ENCODE data around the gene DHFR2. TPM values are rescaled to one million over a fixed set of nuclear protein-coding genes. Genes with fewer than 3 reads are reported as not detected.
"Not testable (repeated sequence)": the region's sequence is repeated elsewhere in the genome, so short reads cannot be mapped to it uniquely, and the experiment has no call there.

The DHFR2 gene
- 1 to 10 TPM; 4.5 to 7.1 TPM for total RNA-seq
- 1 to 10 TPM; 2.3 to 4.3 TPM for polyA plus RNA-seq
- long read RNA-seq, donor 1, full-length matches to known transcripts, result 2 of 3 reads
- long read RNA-seq, donor 1, partial matches to known transcripts, result 0 of 3 reads
- long read RNA-seq, donor 1, other reads (novel, unspliced or antisense), result 1 of 3 reads
- long read RNA-seq, donor 2, partial matches to known transcripts, result 0 of 3 reads
- long read RNA-seq, donor 2, other reads (novel, unspliced or antisense), result 1 of 3 reads

- H3K9me3 ChIP-seq (ENCODE audit: control insufficient read depth, low read length), result no peaks in the 10 kb centered on the region
- 0% methylated on average over 52 of the region's 52 CpGs for WGBS, 2 donors
- ATAC-seq (ENCODE audit: low FRiP score), result peak; percentile 97
- H3K36me3 ChIP-seq (ENCODE audit: control insufficient read depth in 1 of 2, insufficient read depth in 2 of 2, low read length in 1 of 2), result peaks cover 0 to 2% of the 10 kb centered on the region in 2 donors
- H3K27ac ChIP-seq (ENCODE audit: low read depth in 1 of 2, low read length in 2 of 2), result peak within 1 kb of the TSS; percentile 57 to 96
- H3K4me1 ChIP-seq (ENCODE audit: control insufficient read depth in 1 of 2, insufficient read depth in 2 of 2, low read length in 2 of 2), result peaks cover 0 to 3% of the 10 kb centered on the region in 2 donors
- intact Hi-C loops (cut with DNase I), result loop anchor here in 1 of 2 donors (5.0 to 10.0 kb wide), 2 partner anchors 80 to 148 kb away; partner anchors contain the start of gene ARL13B
- H3K4me3 ChIP-seq (ENCODE audit: low read length in 2 of 2), result peak within 1 kb of the TSS; percentile 60 to 92
- peak; percentile 96 to 97 for DNase-seq
- H3K27me3 ChIP-seq (ENCODE audit: control insufficient read depth in 1 of 2, insufficient read depth in 2 of 2, low read length in 1 of 2), result no peaks in the 10 kb centered on the region
Measured at GRCh38 chr3:94062513-94063404, at the start of gene DHFR2, which contains the start of gene NSUN3. TSS of gene DHFR2 (minus strand) at chr3:94062916. CDS start at chr3:94061511, 1,405 bp downstream. TSS of gene NSUN3 (plus strand) at chr3:94063061. CDS start at chr3:94063127, 66 bp downstream.

GRCh38 chr3:94110854-94111253, 48.1 kb upstream of the DHFR2 start:
- ATAC-seq (ENCODE audit: low FRiP score) (no peak), DNase-seq (no peak)
- no peaks in the 10 kb centered on the region for H3K9me3 ChIP-seq (ENCODE audit: control insufficient read depth, low read length)
- no peak overlapping the region for H3K4me3 ChIP-seq (ENCODE audit: low read length in 2 of 2)
- H3K27me3 ChIP-seq (ENCODE audit: control insufficient read depth in 1 of 2, insufficient read depth in 2 of 2, low read length in 1 of 2), result no peaks in the 10 kb centered on the region
- H3K4me1 ChIP-seq (ENCODE audit: control insufficient read depth in 1 of 2, insufficient read depth in 2 of 2, low read length in 2 of 2), result no peaks in the 10 kb centered on the region
- peaks cover 0 to 3% of the 10 kb centered on the region in 2 donors for H3K36me3 ChIP-seq (ENCODE audit: control insufficient read depth in 1 of 2, insufficient read depth in 2 of 2, low read length in 1 of 2)
- intact Hi-C loops (cut with DNase I), result no loop called here
- H3K27ac ChIP-seq (ENCODE audit: low read depth in 1 of 2, low read length in 2 of 2), result no peak overlapping the region

DNA sequence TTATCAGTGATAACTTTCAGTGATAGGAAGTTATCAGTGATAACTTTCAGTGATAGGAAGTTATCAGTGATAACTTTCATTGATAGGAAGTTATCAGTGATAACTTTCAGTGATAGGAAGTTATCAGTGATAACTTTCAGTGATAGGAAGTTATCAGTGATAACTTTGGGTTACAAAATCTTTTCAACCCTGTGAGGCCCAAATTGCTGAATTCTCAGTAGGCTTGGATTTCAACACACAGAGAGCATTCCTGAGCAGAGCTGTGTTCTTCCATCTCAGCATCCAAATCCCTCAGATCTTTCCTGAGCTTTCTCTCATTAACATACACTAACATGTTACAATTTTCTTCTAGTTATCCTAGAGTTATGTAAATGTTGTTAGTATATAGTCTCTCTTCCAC, 47.5 kb upstream of the DHFR2 start:
- DNase-seq; H3K27me3 ChIP-seq (ENCODE audit: control insufficient read depth in 1 of 2, insufficient read depth in 2 of 2, low read length in 1 of 2); intact Hi-C loops (cut with DNase I); H3K36me3 ChIP-seq (ENCODE audit: control insufficient read depth in 1 of 2, insufficient read depth in 2 of 2, low read length in 1 of 2); H3K4me1 ChIP-seq (ENCODE audit: control insufficient read depth in 1 of 2, insufficient read depth in 2 of 2, low read length in 2 of 2); H3K9me3 ChIP-seq (ENCODE audit: control insufficient read depth, low read length); H3K27ac ChIP-seq (ENCODE audit: low read depth in 1 of 2, low read length in 2 of 2); H3K4me3 ChIP-seq (ENCODE audit: low read length in 2 of 2); ATAC-seq (ENCODE audit: low FRiP score): not testable (repeated sequence)

GRCh38 chr3:94106268-94106667, 43.6 kb upstream of the DHFR2 start:
- Histone ChIP-seq H3K4me3 (ENCODE audit: low read length in 2 of 2) (no peak overlapping the region), H3K27me3 (ENCODE audit: control insufficient read depth in 1 of 2, insufficient read depth in 2 of 2, low read length in 1 of 2) (no peaks in the 10 kb centered on the region), H3K27ac (ENCODE audit: low read depth in 1 of 2, low read length in 2 of 2) (no peak overlapping the region), H3K36me3 (ENCODE audit: control insufficient read depth in 1 of 2, insufficient read depth in 2 of 2, low read length in 1 of 2) (peaks cover 0 to 3% of the 10 kb centered on the region in 2 donors), H3K9me3 (ENCODE audit: control insufficient read depth, low read length) (no peaks in the 10 kb centered on the region), H3K4me1 (ENCODE audit: control insufficient read depth in 1 of 2, insufficient read depth in 2 of 2, low read length in 2 of 2) (no peaks in the 10 kb centered on the region)
- 44 to 46% methylated on average over 5 of the region's 5 CpGs for WGBS, 2 donors
- intact Hi-C loops (cut with DNase I), result no loop called here
- ATAC-seq (ENCODE audit: low FRiP score) (no peak), DNase-seq (no peak)

GRCh38 chr3:94101860-94102259, 39.1 kb upstream of the DHFR2 start:
- intact Hi-C loops (cut with DNase I), result no loop called here
- H3K36me3 ChIP-seq (ENCODE audit: control insufficient read depth in 1 of 2, insufficient read depth in 2 of 2, low read length in 1 of 2), result peaks cover 0 to 8% of the 10 kb centered on the region in 2 donors
- ATAC-seq (ENCODE audit: low FRiP score) (no peak), DNase-seq (no peak)
- H3K27ac ChIP-seq (ENCODE audit: low read depth in 1 of 2, low read length in 2 of 2), result no peak overlapping the region
- no peaks in the 10 kb centered on the region for H3K9me3 ChIP-seq (ENCODE audit: control insufficient read depth, low read length)
- WGBS, 2 donors, result 42 to 44% methylated on average over 4 of the region's 4 CpGs
- no peaks in the 10 kb centered on the region for H3K4me1 ChIP-seq (ENCODE audit: control insufficient read depth in 1 of 2, insufficient read depth in 2 of 2, low read length in 2 of 2)
- H3K27me3 ChIP-seq (ENCODE audit: control insufficient read depth in 1 of 2, insufficient read depth in 2 of 2, low read length in 1 of 2), result no peaks in the 10 kb centered on the region
- H3K4me3 ChIP-seq (ENCODE audit: low read length in 2 of 2), result no peak overlapping the region

DNA sequence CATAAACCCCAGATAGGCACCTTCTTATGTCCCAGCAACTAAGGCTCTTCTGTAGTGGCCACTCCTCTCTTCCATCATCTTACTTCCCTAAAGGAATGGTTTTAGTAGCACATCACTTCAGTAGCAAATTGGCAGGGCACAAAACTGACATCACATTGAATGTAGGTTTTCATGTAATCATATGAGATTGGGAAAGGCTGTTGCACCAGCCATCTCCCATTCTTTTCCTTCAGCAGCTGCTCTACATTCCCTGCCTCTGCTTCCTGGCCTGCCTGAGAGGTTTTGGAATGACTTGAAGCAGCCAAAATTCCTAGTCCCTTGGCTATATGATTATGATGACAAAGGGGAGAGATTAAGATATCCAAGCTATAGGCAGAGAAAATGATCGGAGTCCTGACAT, 36.6 kb upstream of the DHFR2 start:
- H3K4me3 ChIP-seq (ENCODE audit: low read length in 2 of 2), result no peak overlapping the region
- DNase-seq (no peak), ATAC-seq (ENCODE audit: low FRiP score) (no peak)
- no peak overlapping the region for H3K27ac ChIP-seq (ENCODE audit: low read depth in 1 of 2, low read length in 2 of 2)
- intact Hi-C loops (cut with DNase I), result no loop called here
- H3K9me3 ChIP-seq (ENCODE audit: control insufficient read depth, low read length), result no peaks in the 10 kb centered on the region
- H3K4me1 ChIP-seq (ENCODE audit: control insufficient read depth in 1 of 2, insufficient read depth in 2 of 2, low read length in 2 of 2), result no peaks in the 10 kb centered on the region
- no peaks in the 10 kb centered on the region for H3K27me3 ChIP-seq (ENCODE audit: control insufficient read depth in 1 of 2, insufficient read depth in 2 of 2, low read length in 1 of 2)
- WGBS, 2 donors, result 89 to 97% methylated on average over 1 of the region's 1 CpG
- peaks cover 0 to 12% of the 10 kb centered on the region in 2 donors for H3K36me3 ChIP-seq (ENCODE audit: control insufficient read depth in 1 of 2, insufficient read depth in 2 of 2, low read length in 1 of 2)

- H3K4me3 ChIP-seq (ENCODE audit: low read length in 2 of 2), result no peak overlapping the region
- no peaks in the 10 kb centered on the region for H3K27me3 ChIP-seq (ENCODE audit: control insufficient read depth in 1 of 2, insufficient read depth in 2 of 2, low read length in 1 of 2)
- H3K27ac ChIP-seq (ENCODE audit: low read depth in 1 of 2, low read length in 2 of 2), result no peak overlapping the region
- H3K4me1 ChIP-seq (ENCODE audit: control insufficient read depth in 1 of 2, insufficient read depth in 2 of 2, low read length in 2 of 2), result no peaks in the 10 kb centered on the region
- no peaks in the 10 kb centered on the region for H3K9me3 ChIP-seq (ENCODE audit: control insufficient read depth, low read length)
- intact Hi-C loops (cut with DNase I), result no loop called here
- DNase-seq (no peak), ATAC-seq (ENCODE audit: low FRiP score) (no peak)
- peaks cover 0 to 12% of the 10 kb centered on the region in 2 donors for H3K36me3 ChIP-seq (ENCODE audit: control insufficient read depth in 1 of 2, insufficient read depth in 2 of 2, low read length in 1 of 2)
- WGBS, 2 donors, result 76 to 80% methylated on average over 3 of the region's 3 CpGs
Measured at GRCh38 chr3:94098452-94098851, 35.7 kb upstream of the DHFR2 start.

- ATAC-seq (ENCODE audit: low FRiP score) (no peak), DNase-seq (no peak)
- intact Hi-C loops (cut with DNase I), result no loop called here
- Histone ChIP-seq H3K4me3 (ENCODE audit: low read length in 2 of 2) (no peak overlapping the region), H3K27me3 (ENCODE audit: control insufficient read depth in 1 of 2, insufficient read depth in 2 of 2, low read length in 1 of 2) (no peaks in the 10 kb centered on the region), H3K36me3 (ENCODE audit: control insufficient read depth in 1 of 2, insufficient read depth in 2 of 2, low read length in 1 of 2) (peaks cover 0 to 12% of the 10 kb centered on the region in 2 donors), H3K27ac (ENCODE audit: low read depth in 1 of 2, low read length in 2 of 2) (no peak overlapping the region), H3K4me1 (ENCODE audit: control insufficient read depth in 1 of 2, insufficient read depth in 2 of 2, low read length in 2 of 2) (no peaks in the 10 kb centered on the region), H3K9me3 (ENCODE audit: control insufficient read depth, low read length) (no peaks in the 10 kb centered on the region)
- 98 to 100% methylated on average over 2 of the region's 2 CpGs for WGBS, 2 donors
Measured at GRCh38 chr3:94095111-94095510, 32.4 kb upstream of the DHFR2 start.

Measured in aorta (tissue), 5 donors.